DMS114 treated with DMSO at 0.1 percent for 48 hours (cell line): ENCODE measurements around the gene ART5.

Experiments
- DNase-seq: peaks from one replicate; lab custom pipeline; 2025; ENCODE audit not compliant: unreplicated experiment; lab: John Stamatoyannopoulos, UW

The ART5 gene

GRCh38 chr11:3641701-3642070 is at the start of gene ART5:
Gene ART5, minus strand, starts transcription at chr11:3641992. Its CDS starts 130 bp downstream, at chr11:3641862.
- DNase-seq: no peak

GRCh38 chr11:3686751-3687150 is 45.0 kb upstream of the ART5 start:
- DNase-seq: no peak

GRCh38 chr11:3685923-3686322 is 44.1 kb upstream of the ART5 start:
- DNase-seq: no peak

- DNase-seq: no peak
Measured at GRCh38 chr11:3684819-3685172, 43.0 kb upstream of the ART5 start.

- DNase-seq: no peak
Measured at GRCh38 chr11:3684129-3684818, 42.5 kb upstream of the ART5 start.

GRCh38 chr11:3683039-3683438 is 41.2 kb upstream of the ART5 start:
- no peak for DNase-seq

- no peak for DNase-seq
Measured at GRCh38 chr11:3679077-3679476, 37.3 kb upstream of the ART5 start.

- no peak for DNase-seq
Measured at GRCh38 chr11:3675971-3676370, 34.2 kb upstream of the ART5 start.

GRCh38 chr11:3674189-3674588 is 32.4 kb upstream of the ART5 start:
- DNase-seq: no peak

- no peak for DNase-seq
Measured at GRCh38 chr11:3671334-3672254, 29.8 kb upstream of the ART5 start, which contains the start of gene CHRNA10. Gene CHRNA10, minus strand, starts transcription at chr11:3671384. Its CDS starts 72 bp downstream, at chr11:3671312.

GRCh38 chr11:3669742-3670183 is 28.0 kb upstream of the ART5 start:
- no peak for DNase-seq

- DNase-seq: no peak
Measured at GRCh38 chr11:3669128-3669527, 27.3 kb upstream of the ART5 start.

- no peak for DNase-seq
Measured at GRCh38 chr11:3667149-3668035, 25.6 kb upstream of the ART5 start.

- DNase-seq: no peak
Measured at GRCh38 chr11:3666023-3666530, 24.3 kb upstream of the ART5 start.

- no peak for DNase-seq
Measured at GRCh38 chr11:3665336-3666022, 23.7 kb upstream of the ART5 start.

- no peak for DNase-seq
Measured at GRCh38 chr11:3664032-3664630, 22.3 kb upstream of the ART5 start.

GRCh38 chr11:3662856-3663255 is 21.1 kb upstream of the ART5 start:
- DNase-seq: no peak

GRCh38 chr11:3660960-3661359 is 19.2 kb upstream of the ART5 start:
- no peak for DNase-seq

GRCh38 chr11:3659595-3660515 is 18.1 kb upstream of the ART5 start:
- no peak for DNase-seq
